ENCODE measurements around the gene MACIR. TPM values are rescaled to one million over a fixed set of nuclear protein-coding genes. Genes with fewer than 3 reads are reported as not detected.

The MACIR gene
- total and polyA plus RNA-seq, 10 of the 15 experiments (the other 5 are each of a cell fraction or from before 2014, with no cell fraction given), result 2.1 to 16.1 (median 10.8) TPM

GRCh38 chr5:103260951-103261350, 2.4 kb downstream of the MACIR start (continued):
- no peak for TF ChIP-seq ZBTB11 (CRISPR knock-in tag; IDR thresholded peaks at IDR 0.05)
- TF ChIP-seq BRCA1 (IDR thresholded peaks at IDR 0.05; ENCODE audit: low read depth, low read length), result no peak
- peak; percentile 54; the same call in 1 of the 2 replicates for TF ChIP-seq RELB (IDR thresholded peaks at IDR 0.05; ENCODE audit: low read depth)
- TF ChIP-seq NKRF (conservative IDR thresholded peaks at IDR 0.05), result no peak
- no peak for TF ChIP-seq CHD2 (IDR thresholded peaks at IDR 0.05; ENCODE audit: borderline replicate concordance, low read depth, low read length)
- TF ChIP-seq STAT1 (conservative IDR thresholded peaks at IDR 0.05), result no peak
